Naive thymus-derived CD4-positive, alpha-beta T cell (primary cell): ENCODE data around the gene EXOC6B. TPM values are rescaled to one million over a fixed set of nuclear protein-coding genes. Genes with fewer than 3 reads are reported as not detected.

Source experiments
- ATAC-seq: fragments of 150-1000 bp; cut with Tn5 transposase; 2 replicates; pipeline ENCODE4 v1.10.0; 2021; ENCODE audit warnings: mild to moderate bottlenecking, moderate library complexity
- CTCF ChIA-PET: fragments of 350-600 bp; sonication (Branson Sonifier 250); formaldehyde crosslinking; loops from one replicate; lab custom pipeline; 2021; ENCODE audit warnings: antibody characterized with exemption; lab: Charles Lee
- POLR2A ChIA-PET: fragments of 350-600 bp; sonication (Branson Sonifier 250); formaldehyde crosslinking; loops from one replicate; lab custom pipeline; 2021; ENCODE audit warnings: antibody characterized with exemption, inconsistent platforms; lab: Charles Lee
- DNase-seq, 9 donors: peaks; one replicate each; pipeline versions ENCODE4 v3.0.0 to v3.0.0-alpha.2; 2020 to 2022; ENCODE audit warnings: mixed read lengths in 1 of 9
- H3K27ac ChIP-seq: one replicate; pipeline ENCODE4 v1.7.0; 2013; ENCODE audit warnings: mild to moderate bottlenecking, low read depth, low read length, moderate library complexity
- H3K27me3 ChIP-seq, 2 donors: one replicate each; pipeline ENCODE4 v1.7.0; 2013; ENCODE audit warnings: low read length in 2 of 2, mild to moderate bottlenecking in 2 of 2, moderate library complexity in 2 of 2; ENCODE audit not compliant: control insufficient read depth in 2 of 2, insufficient read depth in 2 of 2
- H3K36me3 ChIP-seq, 3 experiments: 1 replicate in 2 of 3; 2 replicates in 1 of 3; pipeline ENCODE4 v1.7.0; 2013; ENCODE audit warnings: low read length in 3 of 3, mild to moderate bottlenecking in 3 of 3, moderate library complexity in 1 of 3; ENCODE audit not compliant: insufficient read depth in 3 of 3, control insufficient read depth in 2 of 3
- H3K4me1 ChIP-seq, 2 donors: one replicate each; pipeline ENCODE4 v1.7.0; 2013; ENCODE audit warnings: low read length in 2 of 2, mild to moderate bottlenecking in 2 of 2, moderate library complexity in 1 of 2; ENCODE audit not compliant: control insufficient read depth in 2 of 2, insufficient read depth in 2 of 2
- H3K4me3 ChIP-seq: 2 replicates; pipeline ENCODE4 v1.7.0; 2013; ENCODE audit warnings: mild to moderate bottlenecking, low read length
- H3K9me3 ChIP-seq, 3 experiments: 1 replicate in 2 of 3; 2 replicates in 1 of 3; pipeline ENCODE4 v1.7.0; 2013; ENCODE audit warnings: low read length in 3 of 3; ENCODE audit not compliant: control insufficient read depth in 2 of 3
- H3K27ac Mint-ChIP-seq, 9 donors: one replicate each; pipeline ENCODE4 v1.8.0; 2020 to 2022; ENCODE audit warnings: mixed read lengths in 9 of 9, mild to moderate bottlenecking in 8 of 9, moderate library complexity in 5 of 9, inconsistent platforms in 2 of 9
- H3K27me3 Mint-ChIP-seq, 5 donors: one replicate each; pipeline ENCODE4 v1.8.0; 2021 to 2022; ENCODE audit warnings: mixed read lengths in 5 of 5, mild to moderate bottlenecking in 1 of 5
- H3K36me3 Mint-ChIP-seq, 5 donors: one replicate each; pipeline ENCODE4 v1.8.0; 2020 to 2022; ENCODE audit warnings: mixed read lengths in 5 of 5, mild to moderate bottlenecking in 3 of 5, inconsistent platforms in 1 of 5
- H3K4me1 Mint-ChIP-seq, 7 donors: one replicate each; pipeline ENCODE4 v1.8.0; 2020 to 2022; ENCODE audit warnings: mixed read lengths in 7 of 7, mild to moderate bottlenecking in 3 of 7, inconsistent platforms in 1 of 7
- H3K4me3 Mint-ChIP-seq, 10 donors: one replicate each; pipeline ENCODE4 v1.8.0; 2020 to 2022; ENCODE audit warnings: mild to moderate bottlenecking in 10 of 10, mixed read lengths in 10 of 10, moderate library complexity in 6 of 10, inconsistent platforms in 2 of 10
- H3K9me3 Mint-ChIP-seq, 11 donors: one replicate each; pipeline ENCODE4 v1.8.0; 2020 to 2022; ENCODE audit warnings: mixed read lengths in 11 of 11, mild to moderate bottlenecking in 4 of 11, inconsistent platforms in 1 of 11, moderate library complexity in 1 of 11
- intact Hi-C, 2 donors: fragments of 100-400 bp; cut with micrococcal nuclease; formaldehyde crosslinking; loops; one replicate each; pipeline ENCODE4 v1.15.1; 2023
- polyA plus RNA-seq, 2 donors: library from polyadenylated mRNA; unstranded; fragments of 300-500 nt; fragmentation: Illumina TruSeq; gene quantifications; one replicate each; pipeline ENCODE4 v1.2.3, GENCODE V29; 2021
- total RNA-seq, 6 experiments: library from RNA in 5 of 6; stranded (reverse) in 5 of 6; gene quantifications; 1 replicate in 5 of 6; 2 replicates in 1 of 6; pipeline ENCODE4 v1.2.3 and lab custom pipeline; 2021 to 2026

Gene EXOC6B
- total and polyA plus RNA-seq, 7 experiments from 2014 or later = 3.5 to 21.9 (median 15.1) TPM

- Mint-ChIP-seq H3K9me3 (peaks cover 0 to 5% (median 2%) of the 10 kb centered on the region in 11 donors), H3K4me3 (no peak overlapping the region), H3K27me3 (no peaks in the 10 kb centered on the region), H3K4me1 (peaks cover 0 to 2% (median 0%) of the 10 kb centered on the region in 7 donors), H3K27ac (no peak overlapping the region), H3K36me3 (peaks cover 0 to 10% (median 4%) of the 10 kb centered on the region in 5 donors)
- intact Hi-C loops = no loop called here
- no peak for DNase-seq
- H3K4me1 ChIP-seq = no peaks in the 10 kb centered on the region
- POLR2A ChIA-PET = no interaction called here
- H3K36me3 ChIP-seq = no peaks in the 10 kb centered on the region
- CTCF ChIA-PET = no interaction called here
- no peak overlapping the region for H3K4me3 ChIP-seq
- no peaks in the 10 kb centered on the region for H3K27me3 ChIP-seq
- H3K27ac ChIP-seq = no peak overlapping the region
- ATAC-seq = no peak
- H3K9me3 ChIP-seq = no peaks in the 10 kb centered on the region
Measured at GRCh38 chr2:72273384-72273783, 552.4 kb downstream of the EXOC6B start.

- DNase-seq (no peak), ATAC-seq (no peak)
- no peak overlapping the region for H3K4me3 ChIP-seq
- H3K9me3 ChIP-seq = no peaks in the 10 kb centered on the region
- H3K4me1 ChIP-seq = no peaks in the 10 kb centered on the region
- intact Hi-C loops = no loop called here
- no peak overlapping the region for H3K27ac ChIP-seq
- Mint-ChIP-seq H3K9me3 (peaks cover 0 to 10% (median 3%) of the 10 kb centered on the region in 11 donors), H3K36me3 (peaks cover 0 to 11% (median 9%) of the 10 kb centered on the region in 5 donors), H3K27me3 (no peaks in the 10 kb centered on the region), H3K4me3 (no peak overlapping the region), H3K27ac (no peak overlapping the region), H3K4me1 (peaks cover 0 to 2% (median 0%) of the 10 kb centered on the region in 7 donors)
- POLR2A ChIA-PET = no interaction called here
- H3K27me3 ChIP-seq = no peaks in the 10 kb centered on the region
- H3K36me3 ChIP-seq = no peaks in the 10 kb centered on the region
- CTCF ChIA-PET = no interaction called here
Measured at GRCh38 chr2:72271766-72272641, 553.8 kb downstream of the EXOC6B start.

GRCh38 chr2:72271276-72271614 lies 554.6 kb downstream of the EXOC6B start:
- Histone ChIP-seq H3K36me3 (no peaks in the 10 kb centered on the region), H3K27me3 (no peaks in the 10 kb centered on the region), H3K4me3 (no peak overlapping the region), H3K9me3 (no peaks in the 10 kb centered on the region), H3K27ac (no peak overlapping the region), H3K4me1 (no peaks in the 10 kb centered on the region)
- Mint-ChIP-seq H3K27me3 (no peaks in the 10 kb centered on the region), H3K9me3 (peaks cover 0 to 10% (median 3%) of the 10 kb centered on the region in 11 donors), H3K4me1 (peaks cover 0 to 2% (median 0%) of the 10 kb centered on the region in 7 donors), H3K36me3 (peaks cover 0 to 12% (median 10%) of the 10 kb centered on the region in 5 donors), H3K27ac (no peak overlapping the region), H3K4me3 (no peak overlapping the region)
- intact Hi-C loops = no loop called here
- DNase-seq (no peak), ATAC-seq (no peak)
- CTCF ChIA-PET = no interaction called here
- POLR2A ChIA-PET = no interaction called here

- intact Hi-C loops = no loop called here
- Mint-ChIP-seq H3K4me3 (no peak overlapping the region), H3K4me1 (peaks cover 0 to 2% (median 0%) of the 10 kb centered on the region in 7 donors), H3K27me3 (no peaks in the 10 kb centered on the region), H3K27ac (no peak overlapping the region), H3K36me3 (peaks cover 0 to 12% (median 10%) of the 10 kb centered on the region in 5 donors), H3K9me3 (peaks cover 0 to 10% (median 3%) of the 10 kb centered on the region in 11 donors)
- H3K4me3 ChIP-seq = no peak overlapping the region
- ChIA-PET CTCF (no interaction called here), POLR2A (no interaction called here)
- no peaks in the 10 kb centered on the region for H3K4me1 ChIP-seq
- H3K36me3 ChIP-seq = no peaks in the 10 kb centered on the region
- no peaks in the 10 kb centered on the region for H3K27me3 ChIP-seq
- ATAC-seq = no peak
- H3K27ac ChIP-seq = no peak overlapping the region
- H3K9me3 ChIP-seq = no peaks in the 10 kb centered on the region
- DNase-seq = no peak
Measured at GRCh38 chr2:72270556-72271275, 555.1 kb downstream of the EXOC6B start.

GRCh38 chr2:72263776-72264060 lies 562.1 kb downstream of the EXOC6B start:
- ChIA-PET POLR2A (no interaction called here), CTCF (no interaction called here)
- H3K4me1 ChIP-seq = no peaks in the 10 kb centered on the region
- no peak overlapping the region for H3K4me3 ChIP-seq
- no peak overlapping the region for H3K4me3 Mint-ChIP-seq
- H3K36me3 ChIP-seq = no peaks in the 10 kb centered on the region
- intact Hi-C loops = no loop called here
- H3K36me3 Mint-ChIP-seq = peaks cover 0 to 9% (median 3%) of the 10 kb centered on the region in 5 donors
- ATAC-seq (no peak), DNase-seq (no peak)
- H3K27ac Mint-ChIP-seq = no peak overlapping the region
- H3K27ac ChIP-seq = no peak overlapping the region
- H3K27me3 Mint-ChIP-seq = no peaks in the 10 kb centered on the region
- no peaks in the 10 kb centered on the region for H3K4me1 Mint-ChIP-seq
- peaks cover 0 to 10% (median 6%) of the 10 kb centered on the region in 11 donors for H3K9me3 Mint-ChIP-seq
- H3K27me3 ChIP-seq = no peaks in the 10 kb centered on the region
- H3K9me3 ChIP-seq = no peaks in the 10 kb centered on the region

- DNase-seq = no peak
- H3K4me3 Mint-ChIP-seq = no peak overlapping the region
Measured at GRCh38 chr2:72263043-72263775, 562.6 kb downstream of the EXOC6B start.

More at GRCh38 chr2:72263043-72263775, 562.6 kb downstream of the EXOC6B start:
- Histone ChIP-seq H3K27ac (no peak overlapping the region), H3K9me3 (no peaks in the 10 kb centered on the region), H3K27me3 (no peaks in the 10 kb centered on the region), H3K4me3 (no peak overlapping the region), H3K36me3 (no peaks in the 10 kb centered on the region), H3K4me1 (no peaks in the 10 kb centered on the region)
- no peak for ATAC-seq
- Mint-ChIP-seq H3K27me3 (no peaks in the 10 kb centered on the region), H3K9me3 (peaks cover 0 to 8% (median 5%) of the 10 kb centered on the region in 11 donors), H3K36me3 (peaks cover 0 to 8% (median 0%) of the 10 kb centered on the region in 5 donors), H3K4me1 (no peaks in the 10 kb centered on the region), H3K27ac (no peak overlapping the region)
- ChIA-PET CTCF (no interaction called here), POLR2A (no interaction called here)
- intact Hi-C loops = no loop called here
